Sigmoid colon (tissue), 3 donors: ENCODE data around the gene PHF21A.

Experiments
- POLR2A ChIP-seq, 2 donors: fragments of 450-650 bp; IDR thresholded peaks; one replicate each; pipeline ENCODE4 v1.6.1; 2016; ENCODE audit warnings: antibody characterized with exemption in 2 of 2, mild to moderate bottlenecking in 2 of 2, moderate library complexity in 2 of 2
- TF ChIP-seq, protein P1 (sequence below), 4 experiments: fragments of 450-650 bp in 3 of 4; fragments of 200-600 bp in 1 of 4; IDR thresholded peaks; one replicate each; pipeline ENCODE4 v1.5.1; 2016 to 2019; ENCODE audit warnings: antibody characterized with exemption in 4 of 4, mild to moderate bottlenecking in 3 of 4, moderate library complexity in 2 of 4

DNA sequence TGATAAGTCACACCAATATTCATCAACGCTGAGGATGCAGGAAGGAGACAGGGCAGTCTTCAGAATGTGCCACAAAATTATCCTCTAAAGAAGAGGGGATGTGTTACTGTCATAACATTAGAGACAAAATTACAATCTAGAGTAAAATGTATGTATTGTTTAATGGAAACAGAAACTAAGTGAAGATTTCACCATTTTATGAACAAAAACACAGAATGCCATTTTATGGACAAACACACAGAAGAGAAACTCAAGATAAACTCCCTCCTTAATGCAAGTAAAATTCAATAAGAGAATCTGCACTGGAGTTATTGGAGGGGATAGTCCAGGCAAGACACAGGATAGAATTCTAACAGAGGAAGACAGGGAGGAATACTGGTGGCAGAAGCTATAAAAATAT, 136.0 kb downstream of the PHF21A start:
- TF ChIP-seq POLR2A (IDR thresholded peaks at IDR 0.05): no peak
- TF ChIP-seq, protein P1, sequence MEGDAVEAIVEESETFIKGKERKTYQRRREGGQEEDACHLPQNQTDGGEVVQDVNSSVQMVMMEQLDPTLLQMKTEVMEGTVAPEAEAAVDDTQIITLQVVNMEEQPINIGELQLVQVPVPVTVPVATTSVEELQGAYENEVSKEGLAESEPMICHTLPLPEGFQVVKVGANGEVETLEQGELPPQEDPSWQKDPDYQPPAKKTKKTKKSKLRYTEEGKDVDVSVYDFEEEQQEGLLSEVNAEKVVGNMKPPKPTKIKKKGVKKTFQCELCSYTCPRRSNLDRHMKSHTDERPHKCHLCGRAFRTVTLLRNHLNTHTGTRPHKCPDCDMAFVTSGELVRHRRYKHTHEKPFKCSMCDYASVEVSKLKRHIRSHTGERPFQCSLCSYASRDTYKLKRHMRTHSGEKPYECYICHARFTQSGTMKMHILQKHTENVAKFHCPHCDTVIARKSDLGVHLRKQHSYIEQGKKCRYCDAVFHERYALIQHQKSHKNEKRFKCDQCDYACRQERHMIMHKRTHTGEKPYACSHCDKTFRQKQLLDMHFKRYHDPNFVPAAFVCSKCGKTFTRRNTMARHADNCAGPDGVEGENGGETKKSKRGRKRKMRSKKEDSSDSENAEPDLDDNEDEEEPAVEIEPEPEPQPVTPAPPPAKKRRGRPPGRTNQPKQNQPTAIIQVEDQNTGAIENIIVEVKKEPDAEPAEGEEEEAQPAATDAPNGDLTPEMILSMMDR (IDR thresholded peaks at IDR 0.05): no peak
